Osteocyte (in vitro differentiated cells): ENCODE data around the gene URB1. TPM values are rescaled to one million over a fixed set of nuclear protein-coding genes. Genes with fewer than 3 reads are reported as not detected.

Experiments
- DNase-seq: peaks from one replicate; pipeline ENCODE4 v3.0.0; 2021; ENCODE audit warnings: mixed read lengths; ENCODE audit not compliant: unreplicated experiment; ENCODE audit errors: extremely low spot score
- H3K27ac Mint-ChIP-seq: one replicate; pipeline ENCODE4 v1.8.0; 2021; ENCODE audit warnings: mild to moderate bottlenecking, mixed read lengths; ENCODE audit not compliant: unreplicated experiment
- H3K27me3 Mint-ChIP-seq: one replicate; pipeline ENCODE4 v1.8.0; 2021; ENCODE audit warnings: mixed read lengths; ENCODE audit not compliant: unreplicated experiment
- H3K36me3 Mint-ChIP-seq: one replicate; pipeline ENCODE4 v1.8.0; 2021; ENCODE audit warnings: mixed read lengths; ENCODE audit not compliant: unreplicated experiment
- H3K4me1 Mint-ChIP-seq: one replicate; pipeline ENCODE4 v1.8.0; 2021; ENCODE audit warnings: mixed read lengths; ENCODE audit not compliant: unreplicated experiment
- H3K4me3 Mint-ChIP-seq: one replicate; pipeline ENCODE4 v1.8.0; 2021; ENCODE audit warnings: mild to moderate bottlenecking, moderate library complexity, mixed read lengths; ENCODE audit not compliant: unreplicated experiment
- H3K9me3 Mint-ChIP-seq: one replicate; pipeline ENCODE4 v1.8.0; 2021; ENCODE audit warnings: mixed read lengths; ENCODE audit not compliant: unreplicated experiment
- total RNA-seq: library from RNA; stranded (reverse); gene quantifications from 2 replicates; pipeline ENCODE4 v1.2.1, GENCODE V29; 2021
- TF ChIP-seq, protein P1 (sequence below): fragments of 200-600 bp; sonication (generic); IDR thresholded peaks from 2 replicates; pipeline ENCODE4 v1.5.0; 2021; ENCODE audit warnings: antibody characterized with exemption, mild to moderate bottlenecking, moderate library complexity

Gene URB1
- total RNA-seq, 1 donor from 2014 or later, result 15.4 TPM

DNA sequence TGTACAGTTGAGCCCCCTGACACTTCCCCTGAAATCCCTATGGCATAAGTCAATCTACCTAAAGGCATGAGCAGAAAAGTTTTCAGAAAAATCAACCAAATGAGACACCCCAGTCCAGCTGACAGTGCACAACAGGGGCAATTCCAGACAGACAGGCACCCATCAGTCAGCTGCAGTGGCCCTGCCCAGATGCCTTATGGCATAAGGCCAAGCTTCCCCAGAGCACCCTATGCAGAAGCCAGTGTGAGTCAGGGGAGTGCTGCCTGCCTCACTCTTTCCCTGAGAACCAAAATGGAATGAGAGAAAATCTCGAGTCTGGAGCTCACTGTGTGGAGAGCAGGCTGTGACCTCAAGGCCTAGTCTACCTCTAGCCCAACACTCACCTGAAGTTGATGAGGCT is 56.1 kb downstream of the URB1 start:
- peaks cover 68% of the 10 kb centered on the region for H3K4me1 Mint-ChIP-seq
- H3K27me3 Mint-ChIP-seq, result no peaks in the 10 kb centered on the region
- TF ChIP-seq, protein P1, sequence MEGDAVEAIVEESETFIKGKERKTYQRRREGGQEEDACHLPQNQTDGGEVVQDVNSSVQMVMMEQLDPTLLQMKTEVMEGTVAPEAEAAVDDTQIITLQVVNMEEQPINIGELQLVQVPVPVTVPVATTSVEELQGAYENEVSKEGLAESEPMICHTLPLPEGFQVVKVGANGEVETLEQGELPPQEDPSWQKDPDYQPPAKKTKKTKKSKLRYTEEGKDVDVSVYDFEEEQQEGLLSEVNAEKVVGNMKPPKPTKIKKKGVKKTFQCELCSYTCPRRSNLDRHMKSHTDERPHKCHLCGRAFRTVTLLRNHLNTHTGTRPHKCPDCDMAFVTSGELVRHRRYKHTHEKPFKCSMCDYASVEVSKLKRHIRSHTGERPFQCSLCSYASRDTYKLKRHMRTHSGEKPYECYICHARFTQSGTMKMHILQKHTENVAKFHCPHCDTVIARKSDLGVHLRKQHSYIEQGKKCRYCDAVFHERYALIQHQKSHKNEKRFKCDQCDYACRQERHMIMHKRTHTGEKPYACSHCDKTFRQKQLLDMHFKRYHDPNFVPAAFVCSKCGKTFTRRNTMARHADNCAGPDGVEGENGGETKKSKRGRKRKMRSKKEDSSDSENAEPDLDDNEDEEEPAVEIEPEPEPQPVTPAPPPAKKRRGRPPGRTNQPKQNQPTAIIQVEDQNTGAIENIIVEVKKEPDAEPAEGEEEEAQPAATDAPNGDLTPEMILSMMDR, result no peak
- H3K4me3 Mint-ChIP-seq, result peak overlapping the region; percentile 33
- peaks cover 47% of the 10 kb centered on the region for H3K36me3 Mint-ChIP-seq
- H3K9me3 Mint-ChIP-seq, result peaks cover 5% of the 10 kb centered on the region
- peak overlapping the region; percentile 91 for H3K27ac Mint-ChIP-seq
- no peak for DNase-seq

DNA sequence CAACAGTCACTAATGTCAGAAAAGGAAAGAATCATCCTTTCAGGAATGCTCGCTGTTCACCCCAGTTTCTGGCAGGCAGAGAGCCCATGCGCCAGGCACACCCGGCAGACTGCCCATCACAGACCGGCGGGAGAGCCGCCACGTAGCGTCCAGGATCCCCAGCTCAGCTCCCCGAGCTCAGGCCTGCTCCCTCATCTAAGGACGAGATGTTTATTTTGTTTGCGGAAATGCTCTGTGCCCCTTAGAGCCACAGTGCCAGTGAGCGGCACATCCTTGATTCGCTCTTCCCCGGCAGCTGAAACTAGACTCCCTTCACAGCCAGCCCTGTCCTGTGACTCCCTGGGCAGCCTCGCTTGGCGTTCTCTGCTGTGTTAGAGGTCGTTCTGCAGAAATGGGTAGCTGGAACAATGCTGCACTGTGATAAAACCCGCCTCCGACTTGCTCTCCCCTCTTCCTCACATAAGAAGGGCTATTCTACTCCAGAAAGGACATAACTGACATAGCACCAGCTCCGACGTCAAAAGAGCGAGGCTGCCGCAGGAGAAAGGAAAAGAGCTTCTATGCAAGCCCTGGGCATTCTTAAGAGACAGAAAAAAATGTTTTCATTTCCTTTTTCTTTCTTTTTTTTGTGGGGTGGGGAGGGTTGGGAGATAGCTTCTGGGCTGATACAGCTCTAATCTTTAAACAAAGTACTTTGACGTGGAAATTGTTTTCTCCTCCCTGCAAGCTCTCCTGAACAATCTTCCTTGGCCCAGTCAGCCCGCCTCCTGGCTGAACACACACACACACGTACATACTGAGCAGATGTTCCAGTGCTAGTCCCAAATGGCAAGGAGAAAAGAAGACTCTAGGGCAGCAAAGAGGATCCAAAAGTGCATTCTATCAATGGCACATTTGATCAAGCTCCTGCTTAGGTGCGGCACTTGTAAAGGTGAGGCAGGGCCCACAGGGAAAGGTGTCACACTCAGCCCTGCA is 56.9 kb downstream of the URB1 start:
- Mint-ChIP-seq H3K4me3 (peak overlapping the region; percentile 65), H3K4me1 (peaks cover 62% of the 10 kb centered on the region), H3K27ac (peak overlapping the region; percentile 91), H3K27me3 (no peaks in the 10 kb centered on the region), H3K36me3 (peaks cover 51% of the 10 kb centered on the region), H3K9me3 (peaks cover 5% of the 10 kb centered on the region)
- no peak for DNase-seq
- TF ChIP-seq, protein P1, result no peak

DNA sequence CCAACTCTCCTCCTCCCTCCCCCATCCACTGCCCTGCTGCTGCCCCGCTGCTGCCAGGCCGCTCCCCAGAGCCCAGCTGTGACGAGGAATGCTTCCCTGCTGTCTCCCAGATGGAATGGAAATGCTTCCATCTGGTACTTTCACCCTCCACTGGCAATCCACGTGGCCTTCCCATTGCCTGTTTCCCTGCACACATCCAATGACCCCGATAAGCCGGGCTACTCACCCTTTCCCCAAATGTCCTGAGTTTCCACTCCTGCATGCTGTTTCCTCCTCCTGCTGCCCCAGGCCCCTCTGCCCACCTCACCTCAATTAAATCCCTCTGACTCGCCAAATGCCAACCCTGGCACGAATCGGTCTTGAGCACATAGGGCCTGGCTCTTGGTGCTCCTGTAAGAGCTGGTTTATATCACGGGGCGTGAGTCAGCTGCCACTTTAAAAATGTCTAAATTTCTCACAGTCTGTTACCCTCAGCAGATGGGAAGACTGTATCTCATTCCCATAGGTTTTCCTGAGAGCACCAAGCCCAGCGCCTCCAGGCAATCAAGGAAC is 57.8 kb downstream of the URB1 start:
- no peaks in the 10 kb centered on the region for H3K27me3 Mint-ChIP-seq
- H3K9me3 Mint-ChIP-seq, result peaks cover 5% of the 10 kb centered on the region
- no peak for DNase-seq
- peaks cover 53% of the 10 kb centered on the region for H3K36me3 Mint-ChIP-seq
- peaks cover 55% of the 10 kb centered on the region for H3K4me1 Mint-ChIP-seq
- H3K4me3 Mint-ChIP-seq, result peak overlapping the region; percentile 65
- peak overlapping the region; percentile 91 for H3K27ac Mint-ChIP-seq
- TF ChIP-seq, protein P1, result no peak

DNA sequence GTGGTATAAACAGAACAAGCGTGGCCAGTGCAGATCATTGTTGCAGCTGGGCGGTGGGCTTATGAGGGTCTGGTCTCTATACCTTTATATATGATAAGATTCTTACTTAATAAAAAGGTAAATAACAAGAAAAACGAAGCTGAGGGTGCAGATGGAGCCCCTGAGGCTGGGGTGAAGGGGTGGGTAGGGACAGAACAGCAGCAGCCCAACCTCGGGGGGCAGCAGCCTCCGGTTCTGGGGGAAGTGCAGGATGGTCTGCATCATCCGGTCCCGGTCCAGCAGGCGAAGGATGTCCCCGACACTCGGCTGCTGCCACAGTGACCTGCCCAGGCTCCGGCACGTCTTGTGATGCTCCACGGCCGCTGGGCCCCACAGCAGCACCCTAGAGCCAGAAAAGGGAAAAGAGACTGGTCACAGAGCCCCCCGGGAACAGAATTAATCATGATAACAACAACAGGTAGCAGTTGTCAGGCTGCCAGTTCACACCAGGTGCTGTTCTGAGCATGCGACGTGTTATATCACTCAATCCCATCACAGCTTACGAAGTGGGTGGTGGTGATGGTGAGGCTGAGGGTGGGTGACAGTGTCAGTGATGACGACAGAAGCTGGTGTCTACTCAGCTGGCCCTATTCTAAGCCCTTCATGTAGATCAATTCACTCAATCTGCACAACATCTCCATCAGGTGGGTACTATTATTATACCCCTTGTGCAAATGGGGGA is 58.7 kb downstream of the URB1 start:
- Mint-ChIP-seq H3K9me3 (peaks cover 5% of the 10 kb centered on the region), H3K27ac (no peak overlapping the region), H3K4me1 (peaks cover 45% of the 10 kb centered on the region), H3K27me3 (no peaks in the 10 kb centered on the region), H3K4me3 (no peak overlapping the region), H3K36me3 (peaks cover 54% of the 10 kb centered on the region)
- TF ChIP-seq, protein P1, result no peak
- DNase-seq, result no peak
